Osteoblast (primary cell): ENCODE measurements around the gene SCARF2. TPM values are rescaled to one million over a fixed set of nuclear protein-coding genes. Genes with fewer than 3 reads are reported as not detected.

Experiments
- DNase-seq: peaks from one replicate; pipeline ENCODE4 v3.0.0; 2011; ENCODE audit warnings: low spot score, mixed read lengths; ENCODE audit not compliant: insufficient read length; ENCODE audit errors: missing footprints
- H2AFZ ChIP-seq: 2 replicates; pipeline ENCODE4 v1.6.0; 2011; ENCODE audit warnings: mild to moderate bottlenecking, low read length
- H3K27ac ChIP-seq: 2 replicates; pipeline ENCODE4 v1.5.1; 2011; ENCODE audit warnings: mild to moderate bottlenecking, low read depth, low read length, moderate library complexity
- H3K27me3 ChIP-seq: 2 replicates; pipeline ENCODE4 v1.6.0; 2012; ENCODE audit warnings: mild to moderate bottlenecking, control low read depth, inconsistent platforms, low read length, moderate library complexity; ENCODE audit not compliant: insufficient read depth
- H3K36me3 ChIP-seq: 2 replicates; pipeline ENCODE4 v1.5.1; 2011; ENCODE audit warnings: mild to moderate bottlenecking, low read length, control low read depth, moderate library complexity; ENCODE audit not compliant: insufficient read depth
- H3K4me1 ChIP-seq: 2 replicates; pipeline ENCODE4 v1.5.1; 2011; ENCODE audit warnings: mild to moderate bottlenecking, low read length, control low read depth, moderate library complexity; ENCODE audit not compliant: insufficient read depth
- H3K4me2 ChIP-seq: 2 replicates; pipeline ENCODE4 v1.6.0; 2011; ENCODE audit warnings: mild to moderate bottlenecking, low read length; ENCODE audit not compliant: insufficient read depth
- H3K4me3 ChIP-seq: fragments of 200-600 bp; sonication (generic); 3 replicates; pipeline ENCODE4 v1.5.1; 2012; ENCODE audit warnings: mild to moderate bottlenecking, low read length, inconsistent platforms; ENCODE audit not compliant: insufficient read depth
- H3K79me2 ChIP-seq: 2 replicates; pipeline ENCODE4 v1.6.0; 2012; ENCODE audit warnings: mild to moderate bottlenecking, low read length, control low read depth, inconsistent platforms; ENCODE audit not compliant: insufficient read depth
- H3K9me3 ChIP-seq: 2 replicates; pipeline ENCODE4 v1.5.1; 2011; ENCODE audit warnings: low read depth, low read length, control low read depth
- H4K20me1 ChIP-seq: 2 replicates; pipeline ENCODE4 v1.6.0; 2012; ENCODE audit warnings: mild to moderate bottlenecking, low read length, control low read depth; ENCODE audit not compliant: insufficient read depth
- total RNA-seq: library from RNA; depleted of rRNA; stranded (reverse); fragments of >200 nt; gene quantifications from 2 replicates; pipeline ENCODE4 v1.2.3, GENCODE V29; 2012
- TF ChIP-seq, protein P1 (sequence below): IDR thresholded peaks from 2 replicates; pipeline ENCODE4 v1.5.1; 2011; ENCODE audit warnings: mild to moderate bottlenecking, low read depth, low read length, moderate library complexity; ENCODE audit errors: extremely low read depth

SCARF2 gene
- total RNA-seq, 1 donor = 23.9 TPM

DNA sequence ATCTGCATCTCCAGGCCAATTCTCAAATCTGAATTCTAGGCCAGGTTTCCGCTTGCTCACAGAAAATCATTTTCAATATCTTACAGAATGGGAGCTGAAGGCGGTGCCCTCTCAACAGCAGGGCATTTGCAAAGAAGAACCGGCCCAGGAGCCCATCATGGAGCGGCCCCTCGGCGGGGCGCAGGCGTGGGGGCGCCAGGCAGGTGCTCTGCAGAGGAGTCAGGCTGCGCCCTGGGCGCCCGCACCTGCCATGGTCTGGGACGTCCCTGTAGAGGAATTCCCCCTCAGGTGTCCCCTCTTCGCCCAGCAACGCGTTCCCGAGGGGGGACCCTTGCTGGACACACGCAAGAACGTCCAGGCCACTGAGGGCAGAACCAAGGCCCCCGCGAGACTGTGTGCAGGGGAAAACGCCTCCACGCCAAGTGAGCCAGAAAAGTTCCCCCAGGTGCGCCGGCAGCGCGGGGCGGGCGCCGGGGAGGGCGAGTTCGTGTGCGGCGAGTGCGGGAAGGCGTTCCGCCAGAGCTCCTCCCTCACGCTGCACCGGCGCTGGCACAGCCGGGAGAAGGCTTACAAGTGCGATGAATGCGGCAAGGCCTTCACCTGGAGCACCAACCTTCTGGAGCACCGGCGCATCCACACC is 32.2 kb downstream of the SCARF2 start:
- H3K27ac ChIP-seq = no peak overlapping the region
- H3K4me1 ChIP-seq = no peaks in the 10 kb centered on the region
- H3K27me3 ChIP-seq = no peaks in the 10 kb centered on the region
- H3K9me3 ChIP-seq = no peaks in the 10 kb centered on the region
- TF ChIP-seq, protein P1, sequence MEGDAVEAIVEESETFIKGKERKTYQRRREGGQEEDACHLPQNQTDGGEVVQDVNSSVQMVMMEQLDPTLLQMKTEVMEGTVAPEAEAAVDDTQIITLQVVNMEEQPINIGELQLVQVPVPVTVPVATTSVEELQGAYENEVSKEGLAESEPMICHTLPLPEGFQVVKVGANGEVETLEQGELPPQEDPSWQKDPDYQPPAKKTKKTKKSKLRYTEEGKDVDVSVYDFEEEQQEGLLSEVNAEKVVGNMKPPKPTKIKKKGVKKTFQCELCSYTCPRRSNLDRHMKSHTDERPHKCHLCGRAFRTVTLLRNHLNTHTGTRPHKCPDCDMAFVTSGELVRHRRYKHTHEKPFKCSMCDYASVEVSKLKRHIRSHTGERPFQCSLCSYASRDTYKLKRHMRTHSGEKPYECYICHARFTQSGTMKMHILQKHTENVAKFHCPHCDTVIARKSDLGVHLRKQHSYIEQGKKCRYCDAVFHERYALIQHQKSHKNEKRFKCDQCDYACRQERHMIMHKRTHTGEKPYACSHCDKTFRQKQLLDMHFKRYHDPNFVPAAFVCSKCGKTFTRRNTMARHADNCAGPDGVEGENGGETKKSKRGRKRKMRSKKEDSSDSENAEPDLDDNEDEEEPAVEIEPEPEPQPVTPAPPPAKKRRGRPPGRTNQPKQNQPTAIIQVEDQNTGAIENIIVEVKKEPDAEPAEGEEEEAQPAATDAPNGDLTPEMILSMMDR = no peak
- H3K36me3 ChIP-seq = peaks cover 14% of the 10 kb centered on the region
- no peak overlapping the region for H2AFZ ChIP-seq
- no peak overlapping the region for H3K4me3 ChIP-seq
- no peak for DNase-seq
- H4K20me1 ChIP-seq = peaks cover 6% of the 10 kb centered on the region
- H3K79me2 ChIP-seq = peaks cover 4% of the 10 kb centered on the region
- H3K4me2 ChIP-seq = no peak overlapping the region

DNA sequence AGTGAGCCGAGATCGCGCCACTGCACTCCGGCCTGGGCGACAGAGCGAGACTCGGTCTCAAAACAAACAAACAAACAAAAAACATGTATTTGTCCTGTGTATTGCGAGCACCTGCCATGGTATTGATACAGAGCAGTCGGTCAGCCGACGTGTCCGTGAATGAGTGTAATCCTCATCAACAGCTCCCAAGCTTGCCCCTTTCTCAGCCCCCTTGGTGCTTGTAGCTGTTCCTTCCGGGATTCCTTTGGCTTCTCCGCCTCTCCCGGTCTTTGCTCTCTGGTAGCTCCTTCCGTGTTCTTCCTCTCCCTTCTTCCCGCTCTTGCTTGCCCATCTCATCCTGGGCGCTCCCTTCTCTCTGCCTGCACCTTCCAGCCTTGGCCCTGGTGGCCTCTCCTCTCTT is 32.7 kb downstream of the SCARF2 start:
- Histone ChIP-seq H3K4me1 (no peaks in the 10 kb centered on the region), H3K79me2 (peaks cover 7% of the 10 kb centered on the region), H3K27me3 (no peaks in the 10 kb centered on the region), H3K4me3 (no peak overlapping the region), H2AFZ (no peak overlapping the region), H3K36me3 (peaks cover 14% of the 10 kb centered on the region), H3K4me2 (no peak overlapping the region), H3K27ac (no peak overlapping the region), H3K9me3 (no peaks in the 10 kb centered on the region), H4K20me1 (peaks cover 6% of the 10 kb centered on the region)
- DNase-seq = no peak
- TF ChIP-seq, protein P1 = no peak

DNA sequence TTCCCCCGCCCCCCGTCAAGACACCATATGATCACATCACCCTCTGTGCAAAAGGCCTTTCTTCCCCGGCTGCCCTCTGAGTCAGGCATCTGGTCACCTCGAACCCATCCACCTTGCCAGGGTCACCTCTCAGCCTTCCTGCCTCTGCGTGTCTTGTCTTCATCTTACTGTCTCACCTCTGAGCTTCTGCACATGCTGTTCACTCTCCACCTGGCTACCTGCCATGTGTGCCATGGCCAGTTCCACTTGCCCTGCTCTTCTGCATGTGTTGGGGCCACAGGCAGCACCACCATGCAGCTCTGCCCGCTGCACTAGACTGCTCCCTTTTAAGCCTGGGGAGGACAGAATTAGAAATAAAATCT is 33.9 kb downstream of the SCARF2 start:
- Histone ChIP-seq H3K79me2 (peaks cover 9% of the 10 kb centered on the region), H3K27ac (no peak overlapping the region), H3K4me1 (no peaks in the 10 kb centered on the region), H3K9me3 (no peaks in the 10 kb centered on the region), H3K27me3 (no peaks in the 10 kb centered on the region), H3K4me3 (no peak overlapping the region), H3K4me2 (no peak overlapping the region), H3K36me3 (peaks cover 14% of the 10 kb centered on the region), H4K20me1 (peaks cover 10% of the 10 kb centered on the region), H2AFZ (no peak overlapping the region)
- TF ChIP-seq, protein P1 = no peak
- no peak for DNase-seq

DNA sequence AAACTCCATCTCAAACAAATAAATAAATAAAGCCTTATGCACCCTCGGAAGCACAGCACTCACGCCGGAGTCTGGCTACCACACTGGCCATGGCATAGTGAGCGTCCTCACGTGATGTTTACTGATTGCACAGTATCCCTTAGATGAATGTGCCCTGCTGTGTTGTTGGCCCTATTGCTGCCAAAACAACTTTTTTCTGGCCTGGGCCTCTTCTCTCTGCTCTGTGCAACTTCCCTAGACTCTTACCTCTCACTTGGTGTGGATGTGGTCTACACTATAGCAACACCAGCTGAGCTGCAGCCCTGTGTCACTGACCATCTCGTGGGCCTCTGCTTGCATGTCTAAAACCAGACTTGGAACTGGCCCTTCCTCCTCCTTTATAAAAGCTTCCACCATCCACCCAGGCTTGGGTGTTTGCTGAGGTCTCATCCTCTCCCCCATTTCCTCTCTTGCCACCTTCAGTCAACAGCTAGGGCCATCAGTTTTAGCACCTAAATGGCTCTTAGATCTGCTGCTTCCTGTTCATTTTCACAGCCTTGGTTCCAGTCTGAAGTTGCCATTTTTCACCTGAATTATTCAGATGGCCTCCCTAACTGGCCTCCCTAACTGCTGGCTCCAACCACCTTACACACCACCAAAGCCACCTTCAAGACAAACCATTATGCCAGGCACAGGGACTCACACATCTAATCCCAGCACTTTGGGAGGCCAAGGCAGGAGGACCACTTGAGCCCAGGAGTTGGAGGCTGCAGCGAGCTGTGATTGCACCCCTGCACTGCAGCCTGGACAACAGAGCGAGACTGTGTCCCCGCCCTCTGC is 34.5 kb downstream of the SCARF2 start:
- H3K79me2 ChIP-seq = peaks cover 9% of the 10 kb centered on the region
- H4K20me1 ChIP-seq = peaks cover 10% of the 10 kb centered on the region
- DNase-seq = no peak
- no peak overlapping the region for H3K4me3 ChIP-seq
- no peaks in the 10 kb centered on the region for H3K4me1 ChIP-seq
- no peak overlapping the region for H3K27ac ChIP-seq
- no peak overlapping the region for H2AFZ ChIP-seq
- H3K36me3 ChIP-seq = peaks cover 14% of the 10 kb centered on the region
- H3K9me3 ChIP-seq = no peaks in the 10 kb centered on the region
- no peaks in the 10 kb centered on the region for H3K27me3 ChIP-seq
- no peak overlapping the region for H3K4me2 ChIP-seq
- TF ChIP-seq, protein P1 = no peak
